Measurements from ENCODE around the gene GLUD1.
"Not testable (repeated sequence)": the region's sequence is repeated elsewhere in the genome, so short reads cannot be mapped to it uniquely, and the experiment has no call there.

DNA sequence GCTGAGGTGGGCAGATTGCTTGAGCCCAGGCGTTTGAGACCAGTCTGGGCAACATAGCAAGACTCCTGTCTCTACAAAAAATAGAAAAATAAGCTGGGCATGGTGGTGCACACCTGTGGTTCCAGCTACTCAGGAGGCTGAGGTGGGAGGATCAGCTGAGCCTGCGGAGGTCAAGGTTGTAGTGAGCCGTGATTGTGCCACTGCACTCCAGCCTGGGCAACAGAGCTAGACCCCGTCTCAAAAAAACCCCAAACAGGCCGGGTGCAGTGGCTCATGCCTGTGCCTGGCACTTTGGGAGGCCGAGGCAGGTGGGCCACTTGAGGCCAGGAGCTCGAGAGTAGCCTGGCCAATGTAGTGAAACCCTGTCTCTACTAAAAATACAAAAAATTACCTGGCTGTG lies 51.1 kb downstream of the GLUD1 start:
- TF ChIP-seq, protein P1, sequence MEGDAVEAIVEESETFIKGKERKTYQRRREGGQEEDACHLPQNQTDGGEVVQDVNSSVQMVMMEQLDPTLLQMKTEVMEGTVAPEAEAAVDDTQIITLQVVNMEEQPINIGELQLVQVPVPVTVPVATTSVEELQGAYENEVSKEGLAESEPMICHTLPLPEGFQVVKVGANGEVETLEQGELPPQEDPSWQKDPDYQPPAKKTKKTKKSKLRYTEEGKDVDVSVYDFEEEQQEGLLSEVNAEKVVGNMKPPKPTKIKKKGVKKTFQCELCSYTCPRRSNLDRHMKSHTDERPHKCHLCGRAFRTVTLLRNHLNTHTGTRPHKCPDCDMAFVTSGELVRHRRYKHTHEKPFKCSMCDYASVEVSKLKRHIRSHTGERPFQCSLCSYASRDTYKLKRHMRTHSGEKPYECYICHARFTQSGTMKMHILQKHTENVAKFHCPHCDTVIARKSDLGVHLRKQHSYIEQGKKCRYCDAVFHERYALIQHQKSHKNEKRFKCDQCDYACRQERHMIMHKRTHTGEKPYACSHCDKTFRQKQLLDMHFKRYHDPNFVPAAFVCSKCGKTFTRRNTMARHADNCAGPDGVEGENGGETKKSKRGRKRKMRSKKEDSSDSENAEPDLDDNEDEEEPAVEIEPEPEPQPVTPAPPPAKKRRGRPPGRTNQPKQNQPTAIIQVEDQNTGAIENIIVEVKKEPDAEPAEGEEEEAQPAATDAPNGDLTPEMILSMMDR (conservative IDR thresholded peaks at IDR 0.05; ENCODE audit: low read length), result not testable (repeated sequence)
- TF ChIP-seq EZH2phosphoT487 (IDR thresholded peaks at IDR 0.05; ENCODE audit: borderline replicate concordance, low read depth, low read length), result not testable (repeated sequence)
